Body of pancreas (tissue), 4 donors: ENCODE measurements around the gene DBX2. TPM values are rescaled to one million over a fixed set of nuclear protein-coding genes. Genes with fewer than 3 reads are reported as not detected.

Source experiments
- ATAC-seq: fragments of 150-250 bp; one replicate; pipeline ENCODE4 v1.9.1; 2016
- DNase-seq, 4 donors: peaks; one replicate each; pipeline ENCODE4 v3.0.0-alpha.2; 2019
- H3K27ac ChIP-seq, 4 donors: fragments of 200-600 bp; sonication (generic); 1 replicate in 3 of 4; 2 replicates in 1 of 4; pipeline versions ENCODE4 v1.5.1 to v1.6.1; 2016 to 2019; ENCODE audit warnings: mild to moderate bottlenecking in 1 of 4, mixed read lengths in 1 of 4, moderate library complexity in 1 of 4
- H3K27me3 ChIP-seq, 2 donors: fragments of 200-600 bp; sonication (generic); one replicate each; pipeline ENCODE4 v1.6.0; 2016; ENCODE audit warnings: mild to moderate bottlenecking in 1 of 2
- H3K36me3 ChIP-seq, 2 donors: fragments of 200-600 bp; sonication (generic); replicated peaks in 1 of 2; 2 replicates each; pipeline ENCODE4 v1.5.1; 2016; ENCODE audit warnings: low read depth in 2 of 2; ENCODE audit not compliant: insufficient read depth in 1 of 2
- H3K4me1 ChIP-seq: fragments of 200-600 bp; sonication (generic); one replicate; pipeline ENCODE4 v1.6.0; 2016
- H3K4me3 ChIP-seq, 2 donors: fragments of 200-600 bp; sonication (generic); 1 replicate in 1 of 2; 2 replicates in 1 of 2; pipeline ENCODE4 v1.5.1; 2016 to 2019
- H3K9me3 ChIP-seq, 3 donors: fragments of 200-600 bp; sonication (generic); 1 replicate in 2 of 3; 2 replicates in 1 of 3; pipeline ENCODE4 v1.5.1; 2016
- CTCF ChIP-seq, 7 experiments: fragments of 450-650 bp in 4 of 7; fragments of 200-600 bp in 3 of 7; sonication (generic) in 3 of 7; IDR thresholded peaks; one replicate each; pipeline ENCODE4 v1.5.1; 2016 to 2019; ENCODE audit warnings: antibody characterized with exemption in 7 of 7
- POLR2A ChIP-seq, 3 donors: fragments of 450-650 bp; IDR thresholded peaks; one replicate each; pipeline ENCODE4 v1.6.1; 2016; ENCODE audit warnings: antibody characterized with exemption in 3 of 3, mild to moderate bottlenecking in 2 of 3
- WGBS, 2 donors: methylation state at CpG; one replicate each; pipeline ENCODE4 v1.1.5; 2017; 5-methylcytosine and 5-hydroxymethylcytosine counted together
- intact Hi-C: fragments of 100-400 bp; cut with DNase I; formaldehyde crosslinking; loops from one replicate; pipeline ENCODE4 v1.15.1; 2023
- total RNA-seq, 2 donors: library from RNA; depleted of rRNA; stranded (reverse); fragments of >200 nt; gene quantifications; one replicate each; pipeline ENCODE4 v1.1.0, GENCODE V29; 2016

The DBX2 gene
- total RNA-seq, 2 donors from 2014 or later = not detected

- intact Hi-C loops = no loop called here
- no peak for DNase-seq
- ATAC-seq = no peak
- Histone ChIP-seq H3K36me3 (no peaks in the 10 kb centered on the region), H3K4me3 (no peak overlapping the region), H3K9me3 (no peaks in the 10 kb centered on the region), H3K4me1 (no peaks in the 10 kb centered on the region), H3K27ac (no peak overlapping the region), H3K27me3 (no peaks in the 10 kb centered on the region)
- TF ChIP-seq CTCF (IDR thresholded peaks at IDR 0.05) = no peak
- no peak for TF ChIP-seq POLR2A (IDR thresholded peaks at IDR 0.05)
- whole genome bisulfite sequencing, 2 donors = 64 to 75% methylated on average over 1 of the region's 1 CpG
Observed at GRCh38 chr12:45014396-45014795, 36.5 kb downstream of the DBX2 start.

GRCh38 chr12:45012749-45013148 lies 38.1 kb downstream of the DBX2 start:
- Histone ChIP-seq H3K27ac (no peak overlapping the region), H3K27me3 (no peaks in the 10 kb centered on the region), H3K36me3 (no peaks in the 10 kb centered on the region), H3K9me3 (no peaks in the 10 kb centered on the region), H3K4me3 (no peak overlapping the region), H3K4me1 (no peaks in the 10 kb centered on the region)
- 72 to 79% methylated on average over 3 of the region's 3 CpGs for WGBS, 2 donors
- no peak for ATAC-seq
- intact Hi-C loops = no loop called here
- no peak for DNase-seq
- TF ChIP-seq CTCF (IDR thresholded peaks at IDR 0.05) = no peak
- TF ChIP-seq POLR2A (IDR thresholded peaks at IDR 0.05) = no peak

- TF ChIP-seq POLR2A (IDR thresholded peaks at IDR 0.05) (no peak), CTCF (IDR thresholded peaks at IDR 0.05) (no peak)
- Histone ChIP-seq H3K36me3 (no peaks in the 10 kb centered on the region), H3K9me3 (no peaks in the 10 kb centered on the region), H3K4me1 (no peaks in the 10 kb centered on the region), H3K4me3 (no peak overlapping the region), H3K27me3 (no peaks in the 10 kb centered on the region), H3K27ac (no peak overlapping the region)
- 45 to 46% methylated on average over 4 of the region's 4 CpGs for WGBS, 2 donors
- intact Hi-C loops = no loop called here
- DNase-seq (no peak), ATAC-seq (no peak)
Observed at GRCh38 chr12:45010059-45010458, 40.8 kb downstream of the DBX2 start.

GRCh38 chr12:45008211-45008610 lies 42.7 kb downstream of the DBX2 start:
- intact Hi-C loops = no loop called here

More at GRCh38 chr12:45008211-45008610, 42.7 kb downstream of the DBX2 start:
- no peak overlapping the region for H3K4me3 ChIP-seq
- TF ChIP-seq CTCF (IDR thresholded peaks at IDR 0.05) (no peak), POLR2A (IDR thresholded peaks at IDR 0.05) (no peak)
- no peaks in the 10 kb centered on the region for H3K9me3 ChIP-seq
- no peaks in the 10 kb centered on the region for H3K36me3 ChIP-seq
- DNase-seq = no peak
- H3K27me3 ChIP-seq = no peaks in the 10 kb centered on the region
- H3K4me1 ChIP-seq = no peaks in the 10 kb centered on the region
- ATAC-seq = no peak
- no peak overlapping the region for H3K27ac ChIP-seq
